HG03108 (cell line): Measurements from ENCODE around the gene GOSR1.
"Not testable (repeated sequence)": the region's sequence is repeated elsewhere in the genome, so short reads cannot be mapped to it uniquely, and the experiment has no call there.

Experiments used
- ATAC-seq: cut with Tn5 transposase; IDR thresholded peaks from one replicate; pipeline ENCODE4 v1.9.1; 2021; ENCODE audit warnings: moderate library complexity; ENCODE audit not compliant: unreplicated experiment

The GOSR1 gene

DNA sequence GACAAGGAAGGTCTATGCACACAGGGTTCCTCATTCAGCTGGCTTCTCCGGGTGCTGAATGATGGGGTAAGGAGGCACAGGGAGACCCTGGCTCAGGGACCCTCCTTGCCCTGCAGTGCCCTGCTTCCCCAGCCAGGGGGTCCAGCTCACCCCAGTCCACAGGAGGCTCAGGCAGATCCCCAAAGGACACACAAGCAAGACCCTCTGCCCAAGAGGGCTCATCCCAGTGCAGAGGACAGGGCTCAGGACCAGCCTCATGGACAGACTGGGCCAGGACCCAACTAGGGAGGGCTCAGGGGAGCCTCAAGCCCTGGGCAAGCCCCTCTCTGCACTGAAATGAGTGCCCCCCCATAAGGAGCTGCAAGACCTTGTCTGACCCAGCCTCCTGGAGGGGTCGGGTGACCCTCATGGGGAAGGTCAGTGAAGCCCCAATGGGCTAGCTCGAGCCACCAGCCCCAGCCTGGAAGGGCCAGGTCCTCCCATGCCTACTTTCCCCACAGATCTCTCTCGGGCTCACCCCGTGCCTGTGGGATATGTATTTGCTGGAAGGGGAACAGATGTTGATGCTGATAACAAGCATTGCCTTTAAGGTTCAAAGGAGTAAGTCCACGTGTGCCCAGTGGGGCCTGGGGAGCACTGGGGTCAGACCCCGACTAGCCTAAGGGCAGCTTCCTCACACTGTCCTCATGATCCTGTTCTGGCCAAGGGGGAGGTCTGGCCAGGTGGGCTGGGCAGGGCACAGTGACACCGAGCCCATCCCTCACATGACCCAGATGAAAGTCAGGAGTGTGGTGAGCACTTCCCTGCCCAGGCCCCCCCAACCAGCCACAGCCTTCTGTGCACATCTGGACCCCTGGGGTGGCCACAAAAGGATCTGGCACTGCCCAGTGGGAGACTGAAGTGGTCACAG lies 83.2 kb downstream of the GOSR1 start:
- ATAC-seq: not testable (repeated sequence)

DNA sequence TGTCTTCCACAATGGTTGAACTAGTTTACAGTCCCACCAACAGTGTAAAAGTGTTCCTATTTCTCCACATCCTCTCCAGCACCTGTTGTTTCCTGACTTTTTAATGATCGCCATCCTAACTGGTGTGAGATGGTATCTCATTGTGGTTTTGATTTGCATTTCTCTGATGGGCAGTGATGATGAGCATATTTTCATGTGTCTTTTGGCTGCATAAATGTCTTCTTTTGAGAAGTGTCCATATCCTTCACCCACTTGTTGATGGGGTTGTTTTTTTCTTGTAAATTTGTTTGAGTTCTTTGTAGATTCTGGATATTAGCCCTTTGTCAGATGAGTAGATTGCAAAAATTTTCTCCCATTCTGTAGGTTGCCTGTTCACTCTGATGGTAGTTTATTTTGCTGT lies 84.6 kb downstream of the GOSR1 start:
- not testable (repeated sequence) for ATAC-seq

DNA sequence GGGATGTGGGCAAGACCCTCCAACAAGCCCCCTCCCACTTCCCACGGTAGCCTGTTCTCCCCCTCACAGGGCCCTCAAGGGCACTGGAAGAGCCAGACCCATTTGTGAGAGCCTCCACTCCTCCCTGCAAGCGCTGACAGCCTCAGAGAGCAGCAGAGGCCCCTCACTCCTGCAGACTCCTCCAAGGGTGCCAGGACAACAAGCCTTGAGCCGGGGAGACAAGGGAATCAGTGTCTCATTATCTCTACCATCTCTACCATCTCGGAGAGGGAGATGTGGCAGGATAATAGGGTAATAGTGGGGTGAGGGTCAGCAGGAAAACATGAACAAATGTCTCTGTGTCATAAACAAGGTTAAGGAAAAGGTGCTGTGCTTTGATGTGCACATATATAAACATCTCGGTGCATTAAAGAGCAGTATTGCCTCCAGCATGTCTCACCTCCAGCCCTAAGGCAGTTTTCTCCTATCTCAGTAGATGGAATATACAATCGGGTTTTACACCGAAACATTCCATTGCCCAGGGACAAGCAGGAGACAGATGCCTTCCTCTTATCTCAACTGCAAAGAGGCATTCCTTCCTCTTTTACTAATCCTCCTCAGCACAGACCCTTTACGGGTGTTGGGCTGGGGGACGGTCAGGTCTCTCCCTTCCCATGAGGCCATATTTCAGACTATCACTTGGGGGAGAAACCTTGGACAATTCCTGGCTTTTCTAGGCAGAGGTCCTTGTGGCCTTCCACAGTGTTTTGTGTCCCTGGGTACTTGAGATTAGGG lies 86.1 kb downstream of the GOSR1 start:
- ATAC-seq: not testable (repeated sequence)

DNA sequence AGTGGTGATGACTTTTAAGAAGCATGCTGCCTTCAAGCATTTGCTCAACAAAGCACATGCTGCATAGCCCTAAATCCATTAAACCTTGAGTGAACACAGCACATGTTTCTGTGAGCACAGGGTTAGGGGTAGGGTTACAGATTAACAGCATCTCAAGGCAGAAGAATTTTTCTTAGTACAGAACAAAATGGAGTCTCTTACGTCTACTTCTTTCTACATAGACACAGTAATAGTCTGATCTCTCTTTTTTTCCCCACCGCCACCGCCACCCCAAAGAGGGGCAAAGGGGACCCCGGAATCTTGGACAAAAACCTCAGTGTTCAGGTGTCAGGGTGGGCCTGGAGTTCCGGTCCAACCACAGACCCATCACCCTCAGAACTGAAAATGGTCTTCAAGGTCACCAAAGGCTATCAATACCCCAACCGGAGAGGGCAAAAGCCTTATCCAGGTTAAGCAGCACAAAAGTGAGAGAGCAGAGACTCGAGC lies 86.7 kb downstream of the GOSR1 start:
- not testable (repeated sequence) for ATAC-seq

DNA sequence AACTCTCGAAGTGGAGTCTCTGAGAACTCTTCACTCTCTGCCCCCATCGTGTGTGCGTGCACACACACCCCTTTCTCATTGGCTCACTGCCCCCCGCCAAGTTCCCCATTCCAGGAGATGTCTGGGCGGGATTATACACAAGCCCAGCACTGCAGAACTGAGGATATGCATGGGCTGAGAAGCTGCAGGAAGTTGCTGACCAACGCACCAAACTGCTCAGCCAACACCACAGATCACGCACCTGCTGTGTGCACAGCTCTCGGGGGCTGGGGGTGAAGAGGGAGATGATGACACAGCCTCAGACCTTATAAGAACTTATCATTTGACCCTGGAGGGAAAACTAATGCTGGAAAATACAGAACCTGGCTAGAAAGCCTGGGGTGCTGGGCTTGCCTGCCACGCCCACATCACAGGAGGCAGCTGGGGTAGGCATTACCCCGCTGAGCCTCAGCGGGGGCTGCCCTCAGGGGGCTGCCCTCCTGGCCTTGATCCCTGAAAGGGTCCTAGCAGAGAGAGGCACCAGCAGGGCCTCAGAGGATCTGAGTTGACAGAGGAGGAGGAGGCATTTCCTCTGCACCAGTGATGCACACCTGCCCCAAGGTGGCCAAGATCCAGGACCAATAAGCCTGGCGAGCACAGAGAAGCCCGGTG lies 87.3 kb downstream of the GOSR1 start:
- ATAC-seq: not testable (repeated sequence)

DNA sequence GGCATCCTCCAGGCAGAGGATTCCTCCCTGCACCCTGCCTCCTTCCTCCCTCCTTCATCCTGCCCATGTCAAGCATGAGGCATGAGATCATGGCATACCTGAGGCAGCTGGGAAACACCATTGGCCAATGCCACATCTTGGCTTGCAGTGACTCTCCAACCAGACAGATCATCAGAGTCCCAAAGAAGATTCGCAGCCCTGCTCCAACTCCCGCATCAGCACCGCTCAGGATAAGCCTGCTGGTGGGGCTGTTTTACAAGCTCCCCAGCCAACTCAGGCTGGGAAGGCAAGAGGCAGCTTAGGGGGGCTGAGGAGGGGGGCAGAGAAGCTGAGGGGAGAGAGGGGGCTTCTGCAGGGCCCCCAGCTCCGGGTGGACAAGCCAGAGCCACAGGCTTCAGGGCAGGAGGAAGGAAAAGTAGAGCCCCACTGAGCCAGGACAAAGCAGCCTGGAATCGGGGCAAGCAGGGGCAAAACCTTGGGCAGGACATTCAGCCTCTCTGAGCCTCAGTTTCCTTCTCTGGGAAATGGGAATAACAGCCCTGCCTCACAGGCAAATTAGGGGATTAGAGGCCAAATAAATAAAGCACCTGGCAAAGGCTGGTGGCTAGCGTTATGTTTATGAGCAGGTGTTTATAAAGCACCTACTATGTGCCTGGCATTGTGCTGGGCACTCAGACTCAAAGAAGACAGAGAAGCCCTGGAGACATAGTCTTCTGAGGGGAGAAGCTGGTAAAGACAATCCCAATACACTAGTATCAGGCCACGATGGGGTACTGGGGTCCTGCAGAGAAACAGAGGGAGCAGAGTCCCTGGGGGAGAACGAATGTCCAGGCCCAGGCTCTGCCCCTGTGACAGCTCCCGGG lies 88.1 kb downstream of the GOSR1 start:
- no peak for ATAC-seq

DNA sequence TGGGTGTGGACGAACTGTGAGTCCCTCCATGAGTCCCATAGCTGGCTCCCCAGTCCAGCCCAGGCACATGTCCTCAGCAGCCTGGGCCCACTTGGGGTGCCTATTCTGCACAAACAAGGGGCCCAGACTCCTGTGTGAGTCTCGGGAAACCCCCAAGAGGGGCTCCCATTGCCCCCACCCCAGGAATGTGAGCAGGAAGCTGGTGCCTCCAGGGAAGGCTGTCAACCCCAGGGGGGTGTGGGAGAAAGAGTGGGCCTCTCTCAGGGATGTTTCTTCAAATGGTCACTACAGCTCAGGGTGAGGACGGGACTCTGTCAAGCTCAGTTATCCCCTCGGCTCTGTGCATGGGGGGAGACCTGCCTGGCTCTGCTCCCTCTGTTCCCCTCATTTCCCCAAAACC lies 88.9 kb downstream of the GOSR1 start:
- not testable (repeated sequence) for ATAC-seq

DNA sequence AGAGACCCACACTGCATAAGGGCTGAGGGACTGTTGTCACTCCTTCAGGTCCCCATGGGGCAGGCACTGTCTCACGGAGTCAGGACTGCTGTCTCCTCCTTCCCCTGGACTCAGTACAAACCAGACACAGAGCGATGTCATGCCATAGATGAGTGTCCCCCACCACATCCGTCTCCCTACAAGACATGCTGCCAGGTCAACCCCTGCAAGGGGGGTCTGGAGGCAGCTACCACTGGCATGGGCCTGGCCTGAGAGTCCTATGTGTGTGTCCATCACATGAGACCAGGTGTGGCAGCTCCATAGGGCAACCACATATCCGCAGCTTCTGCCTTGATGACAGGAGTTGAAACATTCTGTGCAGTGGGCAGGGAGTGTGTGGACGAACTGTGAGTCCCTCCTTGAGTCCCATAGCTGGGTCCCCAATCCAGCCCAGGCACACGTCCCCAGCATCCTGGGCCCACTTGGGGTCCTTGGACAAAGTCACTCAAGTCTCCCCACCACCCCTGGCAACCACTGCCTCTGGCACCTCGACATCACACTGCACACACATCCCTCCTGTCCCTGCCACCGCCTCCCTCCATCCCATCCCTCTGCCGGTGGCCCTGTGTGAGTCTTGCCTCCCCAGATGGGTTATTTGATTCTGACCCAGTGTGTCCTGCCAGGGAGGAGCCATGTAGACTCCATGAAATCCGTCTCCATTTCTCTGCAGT lies 89.5 kb downstream of the GOSR1 start:
- not testable (repeated sequence) for ATAC-seq

DNA sequence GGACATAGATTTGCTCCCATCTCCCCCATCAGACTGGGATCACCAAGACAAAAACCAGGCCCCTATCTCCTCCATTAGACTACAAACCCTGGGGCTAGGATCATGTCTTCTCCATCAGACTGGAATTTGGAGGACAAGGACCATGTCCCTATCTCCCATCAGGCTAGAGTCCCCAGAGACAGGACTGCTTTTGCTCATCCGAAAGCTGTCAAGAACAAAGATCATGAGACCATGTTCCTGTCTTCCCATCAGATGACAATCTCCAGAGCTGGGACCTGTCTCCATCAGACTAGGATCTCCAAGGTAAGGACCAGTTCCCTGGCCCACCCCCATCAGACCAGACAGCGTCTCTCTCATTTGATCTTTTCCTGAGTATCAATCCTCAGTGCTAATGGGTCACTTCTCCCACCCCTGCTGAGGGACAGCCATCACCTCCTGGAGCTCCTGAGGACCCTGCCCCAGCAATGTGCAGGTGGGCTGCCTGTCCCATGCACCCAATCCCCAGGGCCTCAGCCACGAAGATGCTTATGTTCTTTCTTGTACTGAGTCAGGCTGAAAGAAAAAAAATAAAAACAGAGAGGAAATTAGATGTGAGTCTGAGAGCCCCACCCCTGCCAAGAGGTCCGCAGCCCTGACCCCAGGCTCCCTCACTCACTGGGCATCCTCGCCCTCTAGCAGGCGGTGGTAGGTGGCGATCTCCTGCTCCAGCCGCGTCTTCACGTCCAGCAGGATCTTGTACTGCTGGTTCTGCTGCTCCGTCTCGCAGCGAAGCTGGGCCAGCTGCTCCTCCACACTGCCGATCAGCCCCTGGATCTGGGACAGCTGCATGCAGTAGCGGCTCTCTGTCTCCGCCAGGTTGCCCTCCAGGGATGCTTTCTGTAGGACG lies 90.3 kb downstream of the GOSR1 start:
- ATAC-seq: no peak

DNA sequence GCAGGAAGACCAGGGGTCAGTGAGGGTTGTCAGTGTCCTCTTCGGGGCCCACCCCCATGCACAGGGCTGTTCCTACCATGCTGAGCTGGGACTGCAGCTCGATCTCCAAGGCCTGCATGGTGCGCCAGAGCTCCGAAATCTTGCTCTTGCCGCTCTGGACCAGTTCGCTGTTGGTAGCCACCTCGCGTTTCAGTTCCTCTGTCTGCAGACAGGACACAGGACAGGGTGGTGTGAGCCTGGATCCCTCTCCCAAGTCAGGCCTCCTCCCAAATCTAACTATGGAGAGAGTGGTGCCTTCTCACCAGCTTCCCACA lies 90.9 kb downstream of the GOSR1 start:
- no peak for ATAC-seq

DNA sequence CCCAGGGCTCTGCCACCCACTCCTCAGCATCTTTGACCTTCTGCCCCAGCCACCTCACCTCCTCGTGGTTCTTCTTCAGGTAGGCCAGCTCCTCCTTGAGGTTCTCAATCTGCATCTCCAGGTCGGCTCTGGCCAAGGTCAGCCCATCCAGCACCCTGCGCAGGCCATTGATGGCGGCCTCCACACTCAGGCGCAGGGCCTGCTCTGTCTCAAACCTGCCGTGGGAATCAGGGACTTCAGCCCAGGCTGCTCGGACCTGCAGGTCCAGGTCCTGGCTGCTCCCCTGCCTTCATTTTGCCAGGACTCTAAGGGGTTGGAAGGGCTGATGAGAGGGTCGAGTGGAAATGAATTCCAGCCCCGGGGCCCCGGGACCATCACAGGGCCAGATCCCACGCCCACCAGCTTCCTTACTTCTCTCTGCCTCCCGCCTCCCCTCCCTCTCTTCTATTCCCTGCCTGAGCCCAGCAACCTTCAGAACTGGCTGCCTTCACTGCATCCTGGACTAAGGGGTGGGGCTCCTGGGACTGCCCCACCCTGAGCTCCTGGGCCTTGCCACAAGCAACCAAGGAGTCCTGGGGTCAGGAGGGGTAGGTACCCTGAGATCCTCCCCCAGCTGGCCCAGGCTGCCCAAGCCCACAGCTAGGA lies 92.4 kb downstream of the GOSR1 start:
- not testable (repeated sequence) for ATAC-seq

DNA sequence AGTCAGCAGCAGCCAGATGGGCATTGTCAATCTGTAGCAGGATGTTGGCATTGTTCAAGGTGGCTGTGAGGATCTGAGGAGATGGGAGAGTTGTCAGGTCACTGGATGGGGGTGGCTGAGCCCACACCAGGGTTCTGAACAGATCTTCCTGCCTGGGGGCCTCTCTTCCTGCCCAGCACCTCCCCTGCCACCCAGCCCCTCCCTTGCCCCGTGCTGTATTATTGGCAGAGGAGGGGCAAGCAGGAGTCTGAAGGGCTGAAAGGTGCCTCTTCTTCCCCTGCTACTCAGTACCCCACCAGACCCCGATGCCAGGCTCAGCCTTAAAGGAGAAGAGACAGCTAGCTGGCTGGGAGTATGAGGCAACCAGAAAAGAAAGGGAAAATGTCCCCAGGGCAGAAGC lies 93.0 kb downstream of the GOSR1 start:
- no peak for ATAC-seq

DNA sequence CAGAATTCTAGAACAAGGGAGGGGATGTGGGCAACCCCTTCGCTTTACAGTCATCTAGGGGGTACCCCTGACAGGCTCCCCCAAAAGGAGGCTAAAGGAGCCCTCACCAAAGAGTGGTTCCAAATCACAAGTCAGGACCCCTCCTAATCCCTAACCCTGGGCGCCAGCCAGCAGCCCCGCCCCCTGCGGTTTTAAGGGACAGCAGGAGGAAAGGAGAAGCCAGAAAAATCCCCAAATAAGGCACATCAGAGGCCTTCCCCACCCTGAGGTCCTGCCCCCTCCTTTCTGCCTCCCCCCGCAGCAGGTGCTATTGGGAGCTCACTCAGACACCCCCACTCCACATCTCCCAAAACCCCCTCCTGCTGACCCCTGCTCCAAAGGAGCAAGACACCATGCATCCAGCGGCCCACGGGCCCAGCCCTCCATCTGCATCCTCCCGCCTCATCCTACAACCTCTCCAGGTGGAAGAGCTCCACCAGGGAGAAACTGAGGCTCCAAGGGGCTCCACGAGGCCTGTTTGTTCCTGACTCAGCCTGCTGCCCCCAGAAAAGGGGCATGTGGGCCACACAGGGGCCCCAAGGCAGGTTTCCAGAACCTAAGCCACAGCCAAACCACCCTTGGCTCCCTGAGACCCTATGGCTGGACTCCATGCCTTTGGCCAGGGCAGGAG lies 93.5 kb downstream of the GOSR1 start:
- no peak for ATAC-seq

DNA sequence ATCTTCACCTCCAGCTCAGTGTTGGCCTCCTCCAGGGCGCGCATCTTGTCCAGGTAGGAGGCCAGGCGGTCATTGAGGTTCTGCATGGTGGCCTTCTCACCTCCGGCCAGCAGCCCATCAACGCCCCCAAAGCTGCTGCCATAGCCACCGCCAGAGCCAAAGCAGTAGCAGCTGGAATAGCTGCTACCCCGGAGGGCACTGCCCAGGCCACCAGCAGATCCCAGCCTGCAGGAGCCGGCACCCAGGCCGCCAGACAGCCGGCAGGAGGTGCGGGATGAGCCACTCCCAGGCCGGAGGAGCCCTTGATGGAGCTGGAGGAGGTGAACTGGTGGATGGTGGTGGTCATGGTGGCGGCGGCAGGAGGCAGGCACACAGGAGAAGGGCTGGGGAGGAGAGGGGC lies 94.2 kb downstream of the GOSR1 start:
- not testable (repeated sequence) for ATAC-seq

DNA sequence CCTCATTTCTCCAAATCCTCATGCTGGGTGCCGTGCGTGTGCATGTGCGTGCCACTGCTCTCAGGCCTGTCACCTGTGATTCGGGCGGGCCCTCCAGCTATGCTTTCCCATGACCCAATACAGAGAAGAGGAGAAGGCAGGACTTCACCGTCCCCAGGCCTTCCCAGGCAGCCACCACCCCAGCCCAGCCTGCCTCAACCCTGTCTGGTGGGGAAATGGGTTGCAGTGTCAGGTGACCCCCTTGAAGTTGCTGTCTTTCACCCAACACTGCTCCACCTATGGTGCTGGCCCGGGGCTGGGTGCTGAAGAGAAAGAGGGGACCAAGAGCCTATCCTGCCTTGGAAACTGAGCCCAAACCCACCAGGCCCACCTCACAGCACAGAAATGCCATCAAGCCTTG lies 94.7 kb downstream of the GOSR1 start:
- no peak for ATAC-seq

DNA sequence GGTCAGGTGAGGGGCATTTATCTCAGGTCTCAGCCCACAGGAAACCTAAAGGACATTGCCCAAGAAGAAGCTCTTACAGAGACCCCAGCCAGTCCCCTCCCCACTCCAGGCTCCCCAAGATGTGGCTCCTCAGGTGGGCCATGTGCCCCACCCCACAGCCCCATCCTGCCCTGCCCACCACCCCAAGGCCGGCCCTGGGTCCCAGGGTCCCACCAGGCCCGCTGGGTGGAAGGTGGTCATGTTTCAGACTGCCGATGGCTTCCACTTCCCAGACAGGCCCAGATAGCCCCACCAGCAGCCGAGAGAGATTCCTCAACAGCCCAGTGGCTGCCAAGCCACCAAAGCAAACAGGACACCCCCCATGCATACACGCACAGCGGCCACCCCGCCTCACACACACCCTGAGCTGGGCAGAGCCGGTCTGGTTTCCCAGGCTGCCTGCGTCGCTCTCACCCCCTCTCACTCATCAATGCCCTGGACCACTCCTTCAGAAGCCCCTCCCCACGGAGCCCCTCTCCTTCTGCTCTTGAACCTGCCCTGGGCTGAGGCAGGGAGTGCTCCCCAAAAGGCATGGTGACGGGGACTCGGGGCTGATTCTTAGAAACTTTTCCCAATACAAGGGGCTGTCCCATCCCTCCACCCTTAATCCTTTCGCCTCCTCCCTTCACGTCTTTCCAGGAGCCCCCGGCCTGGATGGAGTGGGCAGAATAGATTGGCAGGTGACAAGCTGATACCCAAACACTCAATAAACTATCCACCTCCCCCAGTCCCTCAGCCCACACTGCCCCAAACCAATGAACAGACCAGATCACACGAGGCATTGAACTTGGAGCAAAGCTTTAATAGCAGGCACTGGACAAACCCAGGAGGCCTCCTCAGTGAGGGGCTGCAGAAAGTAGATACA lies 95.7 kb downstream of the GOSR1 start:
- not testable (repeated sequence) for ATAC-seq
